Measurements from ENCODE around the gene NF1. TPM values are rescaled to one million over a fixed set of nuclear protein-coding genes. Genes with fewer than 3 reads are reported as not detected.

NF1 gene
- total RNA-seq, 4 donors from 2014 or later: 40.9 to 64.8 (median 44.5) TPM

DNA sequence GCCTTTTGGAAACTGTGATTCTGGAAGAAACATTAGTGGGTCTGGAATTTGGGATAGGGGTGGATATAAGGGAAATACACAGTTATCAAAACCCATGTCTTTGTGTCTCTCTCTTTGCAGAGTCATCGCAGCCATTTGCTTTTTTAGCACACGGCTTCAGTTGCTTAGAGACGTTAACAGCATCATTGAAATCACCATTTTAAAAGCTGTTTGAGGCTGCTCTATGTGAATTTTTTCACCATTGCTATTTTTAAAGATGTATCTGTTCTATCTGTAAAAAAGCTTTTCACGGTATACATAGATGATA is 155.0 kb downstream of the NF1 start:
- intact Hi-C loops (cut with DNase I): no loop called here
- H3K9me3 ChIP-seq: no peaks in the 10 kb centered on the region
- H3K4me3 ChIP-seq: no peak overlapping the region
- peaks cover 0 to 6% (median 2%) of the 10 kb centered on the region in 4 donors for H3K4me1 ChIP-seq
- WGBS: 85% methylated on average over 4 of the region's 4 CpGs
- no peak for DNase-seq (ENCODE audit: extremely low spot score)
- TF ChIP-seq POLR2AphosphoS5 (IDR thresholded peaks at IDR 0.05) (no peak), POLR2A (IDR thresholded peaks at IDR 0.05; ENCODE audit: low read depth) (no peak), EP300 (IDR thresholded peaks at IDR 0.05) (no peak)
- TF ChIP-seq, protein P1, sequence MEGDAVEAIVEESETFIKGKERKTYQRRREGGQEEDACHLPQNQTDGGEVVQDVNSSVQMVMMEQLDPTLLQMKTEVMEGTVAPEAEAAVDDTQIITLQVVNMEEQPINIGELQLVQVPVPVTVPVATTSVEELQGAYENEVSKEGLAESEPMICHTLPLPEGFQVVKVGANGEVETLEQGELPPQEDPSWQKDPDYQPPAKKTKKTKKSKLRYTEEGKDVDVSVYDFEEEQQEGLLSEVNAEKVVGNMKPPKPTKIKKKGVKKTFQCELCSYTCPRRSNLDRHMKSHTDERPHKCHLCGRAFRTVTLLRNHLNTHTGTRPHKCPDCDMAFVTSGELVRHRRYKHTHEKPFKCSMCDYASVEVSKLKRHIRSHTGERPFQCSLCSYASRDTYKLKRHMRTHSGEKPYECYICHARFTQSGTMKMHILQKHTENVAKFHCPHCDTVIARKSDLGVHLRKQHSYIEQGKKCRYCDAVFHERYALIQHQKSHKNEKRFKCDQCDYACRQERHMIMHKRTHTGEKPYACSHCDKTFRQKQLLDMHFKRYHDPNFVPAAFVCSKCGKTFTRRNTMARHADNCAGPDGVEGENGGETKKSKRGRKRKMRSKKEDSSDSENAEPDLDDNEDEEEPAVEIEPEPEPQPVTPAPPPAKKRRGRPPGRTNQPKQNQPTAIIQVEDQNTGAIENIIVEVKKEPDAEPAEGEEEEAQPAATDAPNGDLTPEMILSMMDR (IDR thresholded peaks at IDR 0.05): no peak
- H3K27me3 ChIP-seq: no peaks in the 10 kb centered on the region
- H3K36me3 ChIP-seq: peaks cover 9 to 42% (median 18%) of the 10 kb centered on the region in 4 donors
- H3K27ac ChIP-seq (replicated peaks in 1 of 4): no peak overlapping the region

DNA sequence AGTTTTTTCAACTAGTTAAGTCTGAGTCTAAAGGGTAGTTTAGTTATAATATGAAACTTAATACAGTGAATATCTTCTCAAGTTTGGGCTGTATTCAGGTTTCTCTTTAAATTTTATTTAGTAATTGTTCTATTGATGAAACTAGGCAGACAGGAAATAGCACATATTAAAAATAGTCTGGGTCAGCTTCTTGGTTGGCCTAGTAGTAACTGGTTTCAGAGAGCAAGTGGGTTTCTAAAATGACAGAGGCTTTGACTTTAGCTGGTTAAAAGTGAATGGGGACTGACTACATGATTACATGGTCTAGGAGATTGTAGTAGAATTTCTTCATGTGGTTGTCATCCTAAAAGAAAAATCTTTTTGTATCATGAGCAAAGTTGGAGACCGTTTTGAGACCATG is 155.5 kb downstream of the NF1 start:
- Histone ChIP-seq H3K4me1 (peaks cover 0 to 6% (median 2%) of the 10 kb centered on the region in 4 donors), H3K9me3 (no peaks in the 10 kb centered on the region), H3K4me3 (no peak overlapping the region), H3K27ac (replicated peaks in 1 of 4) (no peak overlapping the region), H3K27me3 (no peaks in the 10 kb centered on the region), H3K36me3 (peaks cover 7 to 37% (median 16%) of the 10 kb centered on the region in 4 donors)
- TF ChIP-seq EP300 (IDR thresholded peaks at IDR 0.05): no peak
- WGBS: 73% methylated on average over 1 of the region's 1 CpG
- DNase-seq (ENCODE audit: extremely low spot score): no peak
- intact Hi-C loops (cut with DNase I): no loop called here

DNA sequence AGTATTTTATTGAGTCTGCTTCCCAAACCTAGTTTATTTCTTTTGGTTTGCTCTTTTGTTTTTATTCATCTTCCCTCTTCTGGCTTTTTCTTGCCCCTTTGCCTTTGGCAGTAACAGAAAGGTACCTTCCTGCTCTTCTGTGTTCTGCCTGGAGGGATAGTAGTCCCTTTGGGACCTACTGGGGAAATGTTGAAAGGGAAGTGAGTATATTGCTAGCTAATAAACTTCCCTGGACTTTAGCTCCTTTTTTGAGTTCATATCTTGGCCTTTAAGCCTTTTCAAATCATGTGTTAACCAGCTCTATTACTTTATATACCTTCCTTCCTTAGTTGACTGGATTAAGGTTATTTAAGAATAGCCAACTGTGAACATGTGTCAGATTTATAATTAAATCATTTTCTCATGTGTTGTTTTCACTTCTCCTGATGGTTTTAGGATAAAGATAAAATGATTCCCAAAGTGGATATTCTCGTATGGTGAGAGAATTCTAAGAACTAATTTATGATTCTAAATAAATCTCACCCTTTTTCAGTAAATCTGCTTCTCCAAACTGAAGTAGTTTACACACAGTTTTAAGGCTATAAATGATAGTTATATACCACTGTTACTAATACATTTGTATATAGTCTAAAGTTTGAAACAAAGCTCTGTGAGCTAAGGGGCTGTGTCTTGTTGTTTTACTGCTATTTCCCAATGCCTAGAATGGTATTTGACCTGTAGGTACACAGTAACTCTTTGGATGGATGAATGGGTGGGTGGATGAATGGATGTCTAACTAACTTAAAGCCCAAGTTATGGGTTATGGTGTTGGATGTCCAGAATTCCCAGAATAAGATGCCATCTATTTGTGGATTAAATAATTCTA is 156.6 kb downstream of the NF1 start:
- no peak for DNase-seq (ENCODE audit: extremely low spot score)
- Histone ChIP-seq H3K4me1 (peaks cover 0 to 6% (median 2%) of the 10 kb centered on the region in 4 donors), H3K36me3 (peaks cover 7 to 27% (median 12%) of the 10 kb centered on the region in 4 donors), H3K27me3 (no peaks in the 10 kb centered on the region), H3K27ac (replicated peaks in 1 of 4) (no peak overlapping the region), H3K4me3 (no peak overlapping the region), H3K9me3 (no peaks in the 10 kb centered on the region)
- WGBS: 89% methylated on average over 1 of the region's 1 CpG
- no peak for TF ChIP-seq EP300 (IDR thresholded peaks at IDR 0.05)
- no peak for TF ChIP-seq POLR2A (IDR thresholded peaks at IDR 0.05; ENCODE audit: low read depth)
- TF ChIP-seq POLR2AphosphoS5 (IDR thresholded peaks at IDR 0.05): no peak
- TF ChIP-seq, protein P1 (IDR thresholded peaks at IDR 0.05): no peak
- intact Hi-C loops (cut with DNase I): no loop called here

DNA sequence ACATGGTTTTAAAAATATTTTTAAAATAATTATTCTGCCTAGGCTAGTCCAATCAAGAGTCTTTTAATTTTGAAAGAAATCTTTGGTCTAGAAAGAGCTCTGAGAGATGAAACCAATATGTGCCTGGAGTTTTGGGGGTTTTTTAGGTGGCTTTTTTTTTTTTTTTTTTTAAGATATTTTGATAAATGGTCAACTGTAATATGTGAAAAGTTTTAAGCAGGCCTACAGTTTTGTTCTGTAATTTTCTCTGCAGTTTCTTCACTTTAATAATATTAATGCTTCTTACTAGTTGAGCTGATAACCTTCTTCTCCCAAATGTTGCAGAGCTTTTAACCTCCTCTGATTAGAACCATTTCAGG is 157.2 kb downstream of the NF1 start:
- Histone ChIP-seq H3K4me1 (peaks cover 0 to 6% (median 2%) of the 10 kb centered on the region in 4 donors), H3K36me3 (peaks cover 7 to 27% (median 12%) of the 10 kb centered on the region in 4 donors), H3K4me3 (no peak overlapping the region), H3K27me3 (no peaks in the 10 kb centered on the region), H3K27ac (replicated peaks in 1 of 4) (no peak overlapping the region), H3K9me3 (no peaks in the 10 kb centered on the region)
- TF ChIP-seq POLR2AphosphoS5 (IDR thresholded peaks at IDR 0.05): no peak
- no peak for DNase-seq (ENCODE audit: extremely low spot score)
- intact Hi-C loops (cut with DNase I): no loop called here

DNA sequence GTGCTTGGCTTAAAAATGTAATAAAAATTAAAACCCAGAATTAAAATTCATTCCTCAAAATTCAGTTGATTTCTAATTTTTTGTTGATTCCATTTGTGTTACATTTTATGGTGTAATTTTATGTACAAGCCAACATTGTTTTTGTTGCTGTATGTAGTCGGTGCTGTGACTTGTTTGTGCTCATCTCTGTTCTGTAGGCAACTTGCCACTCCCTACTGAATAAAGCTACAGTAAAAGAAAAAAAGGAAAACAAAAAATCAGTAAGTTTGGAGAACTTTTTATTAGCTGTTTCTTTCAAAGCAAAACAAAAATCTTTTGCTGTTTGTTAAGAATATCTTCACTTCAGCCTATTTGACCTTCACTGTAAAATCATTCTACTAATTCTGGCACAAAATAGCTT is 158.0 kb downstream of the NF1 start:
- no peak for TF ChIP-seq POLR2A (IDR thresholded peaks at IDR 0.05; ENCODE audit: low read depth)
- no peak for TF ChIP-seq POLR2AphosphoS5 (IDR thresholded peaks at IDR 0.05)
- TF ChIP-seq, protein P1 (IDR thresholded peaks at IDR 0.05): no peak

More for the DNA sequence above, 158.0 kb downstream of the NF1 start:
- peaks cover 0 to 6% (median 2%) of the 10 kb centered on the region in 4 donors for H3K4me1 ChIP-seq
- intact Hi-C loops (cut with DNase I): no loop called here
- WGBS: 84% methylated on average over 1 of the region's 1 CpG
- DNase-seq (ENCODE audit: extremely low spot score): no peak
- peaks cover 7 to 22% (median 12%) of the 10 kb centered on the region in 4 donors for H3K36me3 ChIP-seq
- no peaks in the 10 kb centered on the region for H3K27me3 ChIP-seq
- no peaks in the 10 kb centered on the region for H3K9me3 ChIP-seq
- H3K27ac ChIP-seq (replicated peaks in 1 of 4): no peak overlapping the region
- H3K4me3 ChIP-seq: no peak overlapping the region
